GM21786 (cell line): ENCODE measurements around the gene IFNK.
A peak's percentile ranks its signal among the peaks of the same experiment; 100 is the strongest.

Experiments
- ATAC-seq: cut with Tn5 transposase; IDR thresholded peaks from one replicate; pipeline ENCODE4 v1.9.1; 2021; ENCODE audit not compliant: unreplicated experiment

Gene IFNK

GRCh38 chr9:27537027-27537435 is 12.9 kb downstream of the IFNK start:
- ATAC-seq: no peak

- no peak for ATAC-seq
Observed at GRCh38 chr9:27537756-27538155, 13.7 kb downstream of the IFNK start.

DNA sequence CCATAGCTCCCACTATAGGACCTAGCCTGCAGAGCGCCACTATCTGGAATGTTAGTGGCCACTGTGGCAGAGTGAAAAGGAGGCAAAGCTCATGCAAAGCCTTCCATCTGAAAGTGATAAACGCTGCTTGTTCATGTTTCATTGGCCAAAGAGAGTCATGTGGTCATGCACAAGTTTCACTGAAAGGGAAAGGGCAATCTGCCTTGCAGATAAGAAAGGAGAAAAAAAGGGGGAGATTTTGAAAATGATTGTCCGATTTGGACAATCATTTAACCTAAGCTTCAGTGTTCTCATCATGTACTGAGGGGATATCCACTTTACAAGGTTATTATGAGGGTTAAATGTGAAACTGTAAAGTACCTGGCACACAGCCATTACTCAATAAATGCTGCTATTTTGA is 14.6 kb downstream of the IFNK start:
- peak; percentile 40 for ATAC-seq

DNA sequence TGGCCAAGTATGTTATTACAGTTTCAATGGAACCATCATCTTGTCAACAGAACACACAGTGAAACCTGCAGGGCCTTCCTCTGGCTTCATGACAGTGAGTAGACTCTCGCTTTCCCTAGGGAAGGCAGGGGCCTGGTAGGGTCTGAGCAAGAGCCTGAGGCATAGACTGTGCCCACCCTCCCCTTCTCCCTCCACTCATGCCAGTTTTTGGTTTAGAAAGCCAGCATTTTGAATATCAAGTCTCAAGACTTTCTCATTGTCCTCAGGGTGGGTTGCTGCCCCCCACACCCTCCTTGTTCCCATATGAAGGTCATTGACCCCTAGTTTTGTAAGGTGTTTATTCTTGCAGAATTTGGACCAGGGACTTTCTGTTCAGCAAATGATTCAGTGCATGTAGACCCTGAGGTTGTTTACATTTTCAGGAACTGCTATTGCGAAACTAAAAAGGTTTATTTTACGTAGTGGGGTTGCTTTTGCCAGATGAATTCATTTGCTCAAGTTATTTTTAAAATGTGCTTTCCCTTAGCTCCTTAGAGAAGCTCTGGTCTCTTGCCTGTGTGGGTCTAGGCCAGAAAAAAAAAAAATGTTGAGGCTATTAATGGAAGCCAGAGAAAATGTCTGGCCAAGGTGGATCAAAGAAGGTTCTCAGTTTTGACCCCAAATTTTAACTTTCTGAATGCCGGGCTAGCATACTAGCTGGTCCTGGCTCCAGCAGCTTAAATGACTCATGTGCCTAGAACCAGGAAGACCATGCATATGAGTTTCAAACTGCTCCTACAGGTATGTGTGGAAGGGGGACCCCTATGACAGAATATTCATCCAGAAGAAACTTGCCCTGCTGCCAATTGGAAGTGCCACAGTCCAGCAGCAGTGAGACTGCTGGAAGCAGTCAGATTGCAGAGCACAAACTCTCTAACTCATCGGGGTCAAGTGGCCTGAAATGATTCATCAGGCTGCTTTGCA is 15.7 kb downstream of the IFNK start:
- peak; percentile 46 for ATAC-seq

GRCh38 chr9:27540502-27540901 is 16.4 kb downstream of the IFNK start:
- ATAC-seq: no peak

- no peak for ATAC-seq
Observed at GRCh38 chr9:27541740-27542139, 17.6 kb downstream of the IFNK start.

DNA sequence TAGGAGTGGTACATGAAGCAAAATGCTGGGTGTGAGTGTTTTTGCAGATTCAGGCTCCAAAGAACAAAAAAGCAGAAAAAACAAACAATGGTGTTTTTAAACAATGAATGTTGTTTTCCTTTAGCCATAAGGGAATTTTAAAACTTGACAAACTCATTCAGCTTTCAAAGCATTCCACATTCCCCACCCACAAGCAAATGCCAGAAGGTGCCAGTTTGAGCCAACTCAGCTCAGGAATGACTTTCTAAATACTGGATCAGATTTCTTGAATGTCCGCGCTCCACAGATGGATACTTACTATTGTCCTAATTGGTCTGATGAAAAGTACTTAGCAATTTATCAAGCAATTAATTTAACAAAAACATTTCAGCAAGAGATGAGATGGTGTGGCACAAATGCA is 18.4 kb downstream of the IFNK start:
- no peak for ATAC-seq

GRCh38 chr9:27545471-27545870 is 21.4 kb downstream of the IFNK start:
- no peak for ATAC-seq

DNA sequence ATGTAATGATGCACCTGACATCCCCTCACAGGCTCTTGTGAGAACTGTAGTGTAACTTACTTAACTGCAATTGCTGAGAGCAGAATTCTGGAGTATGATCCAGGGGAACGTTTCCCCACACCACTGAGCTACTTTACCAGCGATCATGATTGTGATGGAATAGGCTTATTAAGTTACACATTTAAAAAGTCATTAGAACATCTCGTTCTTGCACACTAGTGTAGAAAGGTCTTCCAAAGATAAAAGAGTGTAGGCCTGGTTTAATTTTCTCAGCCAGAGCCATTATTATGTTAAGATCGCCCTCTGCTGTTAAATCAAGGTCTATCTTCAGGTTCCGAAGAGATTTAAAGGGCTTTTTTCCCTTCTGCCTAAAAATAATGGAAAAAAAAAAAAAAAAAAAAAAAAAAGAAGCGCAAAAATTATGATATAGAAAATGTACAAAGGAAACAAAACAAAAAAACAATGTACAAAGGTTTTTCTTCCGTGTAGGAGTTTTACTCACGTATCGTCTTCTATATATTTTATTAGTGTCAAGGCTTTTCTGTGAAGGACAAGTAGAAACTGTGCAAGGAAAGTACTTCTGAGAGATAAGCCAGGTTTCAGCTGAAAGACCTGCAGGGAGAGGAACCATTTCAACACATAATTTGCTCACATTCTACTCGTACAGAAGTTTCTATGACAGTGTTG is 24.1 kb downstream of the IFNK start:
- no peak for ATAC-seq

- no peak for ATAC-seq
Observed at GRCh38 chr9:27549196-27549755, 25.2 kb downstream of the IFNK start.

GRCh38 chr9:27554712-27555111 is 30.6 kb downstream of the IFNK start:
- no peak for ATAC-seq

- no peak for ATAC-seq
Observed at GRCh38 chr9:27556470-27556869, 32.4 kb downstream of the IFNK start.

GRCh38 chr9:27558307-27558706 is 34.2 kb downstream of the IFNK start:
- ATAC-seq: no peak

GRCh38 chr9:27560457-27560856 is 36.4 kb downstream of the IFNK start:
- no peak for ATAC-seq

- peak; percentile 64 for ATAC-seq
Observed at GRCh38 chr9:27561685-27562084, 37.6 kb downstream of the IFNK start.

GRCh38 chr9:27563738-27564430 is 39.8 kb downstream of the IFNK start:
- no peak for ATAC-seq

- no peak for ATAC-seq
Observed at GRCh38 chr9:27564670-27565069, 40.6 kb downstream of the IFNK start.

DNA sequence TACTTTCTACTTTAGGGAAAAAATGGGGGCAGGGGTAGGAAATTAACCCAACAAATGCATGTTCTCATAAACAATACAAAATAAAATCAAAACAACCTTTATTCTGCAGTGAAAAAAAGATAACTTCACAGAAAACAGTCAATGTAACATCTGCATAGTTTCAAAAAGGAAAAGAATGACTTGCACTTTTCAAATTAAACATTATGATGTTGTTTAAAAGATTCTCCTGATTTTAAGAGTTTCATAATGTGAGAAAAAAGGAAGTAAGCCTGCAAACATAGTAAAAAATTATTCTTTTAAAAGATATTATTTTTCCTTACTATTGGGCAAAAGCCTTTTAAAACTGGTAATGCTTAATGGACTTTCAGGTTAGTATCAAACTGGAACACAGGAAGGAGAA is 41.6 kb downstream of the IFNK start:
- ATAC-seq: no peak

DNA sequence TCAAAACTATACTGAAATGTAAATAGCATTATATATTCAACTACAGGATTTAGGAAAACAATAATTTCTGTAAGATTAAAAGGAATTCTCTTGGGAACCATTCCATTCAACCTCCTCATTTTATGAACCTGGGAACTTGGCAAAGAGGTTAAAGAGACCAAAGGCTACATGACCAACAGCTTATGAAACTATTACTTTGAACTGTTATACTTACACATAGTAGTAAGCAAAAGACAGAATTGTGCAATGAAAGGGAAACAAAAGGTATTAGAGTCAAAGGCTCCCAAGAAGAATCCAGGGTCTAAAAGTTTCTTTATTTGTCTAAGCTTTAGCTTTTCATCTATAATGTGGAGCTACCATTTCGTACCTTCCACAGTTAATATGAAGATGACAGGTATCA is 42.0 kb downstream of the IFNK start:
- no peak for ATAC-seq

- no peak for ATAC-seq
Observed at GRCh38 chr9:27569406-27569805, 45.3 kb downstream of the IFNK start.

DNA sequence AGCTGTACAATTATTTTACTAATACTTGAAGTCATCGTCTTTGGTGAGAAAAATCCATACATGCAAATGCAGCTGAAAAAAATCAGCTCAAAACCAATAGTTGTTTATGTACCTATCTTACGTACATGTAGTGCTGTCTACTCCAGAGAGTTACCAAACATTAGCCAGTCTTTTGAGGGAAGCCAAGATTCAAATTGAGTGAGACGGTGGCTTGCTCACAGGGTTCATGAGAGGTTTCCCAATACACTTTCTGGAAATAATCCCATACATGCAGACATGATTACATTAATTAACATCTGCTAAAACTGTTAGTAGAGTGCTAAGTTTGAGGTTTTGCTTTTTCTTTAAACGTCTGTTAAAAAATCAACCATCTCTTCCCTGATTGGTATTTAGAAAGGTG is 46.9 kb downstream of the IFNK start:
- ATAC-seq: no peak
